Measurements from ENCODE around the gene BTBD2.

- TF ChIP-seq CTCF (IDR thresholded peaks at IDR 0.05 in 2 of 3, conservative IDR thresholded peaks at IDR 0.05 in 1 of 3; ENCODE audit: control insufficient read depth in 2 of 3, extremely low read depth in 1 of 3, insufficient read depth in 1 of 3, low read depth in 3 of 3, low read length in 3 of 3) (no peak), POLR2AphosphoS5 (IDR thresholded peaks at IDR 0.05; ENCODE audit: low read length) (no peak), ZSCAN29 (IDR thresholded peaks at IDR 0.05) (no peak), EZH2 (IDR thresholded peaks at IDR 0.05; ENCODE audit: borderline replicate concordance, control insufficient read depth, low read depth, low read length) (no peak), CBX3 (IDR thresholded peaks at IDR 0.05; ENCODE audit: borderline replicate concordance, low read depth) (no peak), MXI1 (IDR thresholded peaks at IDR 0.05; ENCODE audit: low read depth, low read length) (no peak), BACH1 (IDR thresholded peaks at IDR 0.05; ENCODE audit: borderline replicate concordance) (no peak), SIN3A (IDR thresholded peaks at IDR 0.05; ENCODE audit: low read depth, low read length) (no peak), POLR2A (IDR thresholded peaks at IDR 0.05; ENCODE audit: low read depth, low read length) (no peak), POU2F2 (IDR thresholded peaks at IDR 0.05; ENCODE audit: borderline replicate concordance, low read depth, low read length) (no peak), MYC (IDR thresholded peaks at IDR 0.05; ENCODE audit: insufficient read depth, insufficient read length, insufficient replicate concordance, low read length, severe bottlenecking) (no peak), RFX5 (IDR thresholded peaks at IDR 0.05; ENCODE audit: low read depth, low read length) (no peak)
- TF ChIP-seq, protein P1, sequence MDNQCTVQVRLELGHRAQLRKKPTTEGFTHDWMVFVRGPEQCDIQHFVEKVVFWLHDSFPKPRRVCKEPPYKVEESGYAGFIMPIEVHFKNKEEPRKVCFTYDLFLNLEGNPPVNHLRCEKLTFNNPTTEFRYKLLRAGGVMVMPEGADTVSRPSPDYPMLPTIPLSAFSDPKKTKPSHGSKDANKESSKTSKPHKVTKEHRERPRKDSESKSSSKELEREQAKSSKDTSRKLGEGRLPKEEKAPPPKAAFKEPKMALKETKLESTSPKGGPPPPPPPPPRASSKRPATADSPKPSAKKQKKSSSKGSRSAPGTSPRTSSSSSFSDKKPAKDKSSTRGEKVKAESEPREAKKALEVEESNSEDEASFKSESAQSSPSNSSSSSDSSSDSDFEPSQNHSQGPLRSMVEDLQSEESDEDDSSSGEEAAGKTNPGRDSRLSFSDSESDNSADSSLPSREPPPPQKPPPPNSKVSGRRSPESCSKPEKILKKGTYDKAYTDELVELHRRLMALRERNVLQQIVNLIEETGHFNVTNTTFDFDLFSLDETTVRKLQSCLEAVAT (IDR thresholded peaks at IDR 0.05) = no peak
- TF ChIP-seq, protein P2, sequence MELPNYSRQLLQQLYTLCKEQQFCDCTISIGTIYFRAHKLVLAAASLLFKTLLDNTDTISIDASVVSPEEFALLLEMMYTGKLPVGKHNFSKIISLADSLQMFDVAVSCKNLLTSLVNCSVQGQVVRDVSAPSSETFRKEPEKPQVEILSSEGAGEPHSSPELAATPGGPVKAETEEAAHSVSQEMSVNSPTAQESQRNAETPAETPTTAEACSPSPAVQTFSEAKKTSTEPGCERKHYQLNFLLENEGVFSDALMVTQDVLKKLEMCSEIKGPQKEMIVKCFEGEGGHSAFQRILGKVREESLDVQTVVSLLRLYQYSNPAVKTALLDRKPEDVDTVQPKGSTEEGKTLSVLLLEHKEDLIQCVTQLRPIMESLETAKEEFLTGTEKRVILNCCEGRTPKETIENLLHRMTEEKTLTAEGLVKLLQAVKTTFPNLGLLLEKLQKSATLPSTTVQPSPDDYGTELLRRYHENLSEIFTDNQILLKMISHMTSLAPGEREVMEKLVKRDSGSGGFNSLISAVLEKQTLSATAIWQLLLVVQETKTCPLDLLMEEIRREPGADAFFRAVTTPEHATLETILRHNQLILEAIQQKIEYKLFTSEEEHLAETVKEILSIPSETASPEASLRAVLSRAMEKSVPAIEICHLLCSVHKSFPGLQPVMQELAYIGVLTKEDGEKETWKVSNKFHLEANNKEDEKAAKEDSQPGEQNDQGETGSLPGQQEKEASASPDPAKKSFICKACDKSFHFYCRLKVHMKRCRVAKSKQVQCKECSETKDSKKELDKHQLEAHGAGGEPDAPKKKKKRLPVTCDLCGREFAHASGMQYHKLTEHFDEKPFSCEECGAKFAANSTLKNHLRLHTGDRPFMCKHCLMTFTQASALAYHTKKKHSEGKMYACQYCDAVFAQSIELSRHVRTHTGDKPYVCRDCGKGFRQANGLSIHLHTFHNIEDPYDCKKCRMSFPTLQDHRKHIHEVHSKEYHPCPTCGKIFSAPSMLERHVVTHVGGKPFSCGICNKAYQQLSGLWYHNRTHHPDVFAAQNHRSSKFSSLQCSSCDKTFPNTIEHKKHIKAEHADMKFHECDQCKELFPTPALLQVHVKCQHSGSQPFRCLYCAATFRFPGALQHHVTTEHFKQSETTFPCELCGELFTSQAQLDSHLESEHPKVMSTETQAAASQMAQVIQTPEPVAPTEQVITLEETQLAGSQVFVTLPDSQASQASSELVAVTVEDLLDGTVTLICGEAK (IDR thresholded peaks at IDR 0.05; ENCODE audit: borderline replicate concordance) = no peak
Measured at GRCh38 chr19:2010135-2010668, 5.3 kb downstream of the BTBD2 start.
